Metanephros (tissue), 2 donors: ENCODE measurements around the gene ENOX1. TPM values are rescaled to one million over a fixed set of nuclear protein-coding genes. Genes with fewer than 3 reads are reported as not detected.

Experiments used
- small RNA-seq: library from RNA; depleted of rRNA; stranded (forward); fragments of <200 nt; gene quantifications from one replicate; pipeline ENCODE3, GENCODE V24; 2014; ENCODE audit warnings: low replicate concordance
- total RNA-seq: library from RNA; depleted of rRNA; stranded (reverse); fragments of >200 nt; gene quantifications from one replicate; pipeline ENCODE4 v1.2.3, GENCODE V29; 2014

Gene ENOX1
- 10.1 TPM for total RNA-seq

GRCh38 chr13:43786766-43787517 lies at the start of gene ENOX1:
Gene ENOX1, minus strand, starts transcription at chr13:43786972.

Small RNA genes within 50 kb of the gene (small RNA-seq; reads per million reads assigned to genes)
- not detected for gene AL162713.1

Other genes starting within 250 kb of the ENOX1 start
- gene CCDC122, start 92.8 kb upstream of the ENOX1 start, total RNA-seq = 4.0 TPM
- 2.3 TPM for gene LACC1, start 92.9 kb upstream of the ENOX1 start, total RNA-seq